Prostate gland (tissue), 2 donors: ENCODE data around the gene KCNJ12.
"Not testable (repeated sequence)": the region's sequence is repeated elsewhere in the genome, so short reads cannot be mapped to it uniquely, and the experiment has no call there.

Source experiments
- CTCF ChIP-seq, 4 experiments: fragments of 200-600 bp in 2 of 4; fragments of 450-650 bp in 2 of 4; sonication (generic) in 2 of 4; IDR thresholded peaks; 1 replicate in 3 of 4; 2 replicates in 1 of 4; pipeline ENCODE4 v1.5.1; 2016 to 2019; ENCODE audit warnings: antibody characterized with exemption in 4 of 4, mild to moderate bottlenecking in 2 of 4, moderate library complexity in 2 of 4
- POLR2A ChIP-seq: fragments of 450-650 bp; IDR thresholded peaks from one replicate; pipeline ENCODE4 v1.6.1; 2016; ENCODE audit warnings: antibody characterized with exemption, mild to moderate bottlenecking

DNA sequence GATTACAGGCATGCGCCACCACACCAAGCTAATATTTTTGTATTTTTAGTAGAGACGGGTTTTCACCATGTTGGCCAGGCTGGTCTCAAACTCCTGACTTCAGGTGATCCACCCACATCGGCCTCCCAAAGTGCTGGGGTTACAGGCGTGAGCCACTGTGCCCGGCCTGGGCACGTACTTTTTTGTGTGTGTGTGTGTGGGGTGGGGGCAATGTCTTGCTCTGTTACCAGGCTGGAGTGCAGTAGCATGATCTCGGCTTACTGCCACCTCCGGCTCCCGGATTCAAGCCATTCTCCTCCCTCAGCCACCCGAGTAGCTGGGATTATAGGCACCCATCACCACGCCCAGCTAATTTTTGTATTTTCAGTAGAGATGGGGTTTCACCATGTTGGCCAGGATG is 36.6 kb upstream of the KCNJ12 start:
- TF ChIP-seq POLR2A; CTCF (IDR thresholded peaks at IDR 0.05): not testable (repeated sequence)
